K562 (cell line): ENCODE measurements around the gene WBP1. TPM values are rescaled to one million over a fixed set of nuclear protein-coding genes. Genes with fewer than 3 reads are reported as not detected.

Experiments
- CBFA2T3 ChIP-seq: fragments of 450-650 bp; IDR thresholded peaks from 2 replicates; pipeline ENCODE4 v1.6.1; 2017
- MAFF ChIP-seq: IDR thresholded peaks from 2 replicates; pipeline ENCODE4 v1.6.1; 2012; ENCODE audit warnings: low read length, improper control_type of control experiment
- SIN3B ChIP-seq: fragments of 450-650 bp; IDR thresholded peaks from 2 replicates; pipeline ENCODE4 v1.6.1; 2017; ENCODE audit warnings: low read depth, mild to moderate bottlenecking, moderate library complexity
- SMARCA5 ChIP-seq: fragments of 450-650 bp; IDR thresholded peaks from 2 replicates; pipeline ENCODE4 v1.6.1; 2016
- SRSF7 ChIP-seq: fragments of 200-400 bp; formaldehyde crosslinking; optimal IDR thresholded peaks from 2 replicates; pipeline ENCODE3; 2017; ENCODE audit warnings: mild to moderate bottlenecking, low read depth, low read length
- TEAD4 ChIP-seq, 2 experiments: sonication (generic) in 1 of 2; formaldehyde crosslinking in 1 of 2; IDR thresholded peaks; 2 replicates each; pipeline versions ENCODE4 v1.6.1 to v1.8.0; 2012 to 2022; ENCODE audit warnings: borderline replicate concordance in 1 of 2, inconsistent platforms in 1 of 2, low read length in 1 of 2, mild to moderate bottlenecking in 1 of 2, missing genetic modification reagents in 1 of 2
- ZKSCAN3 ChIP-seq: fragments of 250-450 bp; sonication (Bioruptor Pico); IDR thresholded peaks from 2 replicates; pipeline ENCODE4 v1.4.0; 2020
- ZNF184 ChIP-seq: sonication (generic); formaldehyde crosslinking; IDR thresholded peaks from 2 replicates; pipeline ENCODE4 v1.5.0; 2020; ENCODE audit warnings: missing genetic modification reagents
- polyA plus RNA-seq, 8 experiments: library from polyadenylated mRNA; depleted of rRNA in 4 of 8; stranded (reverse) in 5 of 8; unstranded in 3 of 8; fragments of >200 nt; fragmentation: Nextera tagmentation in 2 of 8; fragmentation: Illumina TruSeq in 1 of 8; extraction: Ambion mirVana in 2 of 8; extraction: Trizol in 1 of 8; gene quantifications; 2 replicates each; pipeline versions ENCODE4 v1.2.1 to v1.2.3, GENCODE V29; 2011 to 2014; ENCODE audit warnings: inconsistent platforms in 1 of 8, missing spikeins in 1 of 8
- total RNA-seq, 7 experiments: library from RNA; depleted of rRNA in 6 of 7; stranded (reverse); fragments of >200 nt in 6 of 7; fragmentation: Illumina TruSeq in 2 of 7; extraction: Trizol in 2 of 7; gene quantifications; 2 replicates each; pipeline versions ENCODE4 v1.2.1 to v1.2.3, GENCODE V29; 2011 to 2021; ENCODE audit warnings: low replicate concordance in 1 of 7
- TF ChIP-seq, protein P1 (sequence below): IDR thresholded peaks from 3 replicates; pipeline ENCODE4 v1.6.1; 2011; ENCODE audit warnings: borderline replicate concordance, mild to moderate bottlenecking, moderate library complexity; ENCODE audit not compliant: insufficient read length; ENCODE audit errors: extremely low read depth
- TF ChIP-seq, protein P2 (sequence below): fragments of 250-450 bp; sonication (Bioruptor Pico); IDR thresholded peaks from 2 replicates; pipeline ENCODE4 v1.9.0; 2021; ENCODE audit warnings: mild to moderate bottlenecking, inconsistent platforms
- TF ChIP-seq, protein P3 (sequence below): fragments of 200-800 bp; sonication (Bioruptor generic); IDR thresholded peaks from 2 replicates; pipeline ENCODE4 v1.6.1; 2016; ENCODE audit warnings: missing genetic modification characterization, missing compliant biosample characterization
- TF ChIP-seq, protein P4 (sequence below): fragments of 450-650 bp; conservative IDR thresholded peaks from 2 replicates; pipeline ENCODE4 v1.6.1; 2016; ENCODE audit warnings: missing genetic modification characterization, low read depth, mild to moderate bottlenecking, missing compliant biosample characterization, moderate library complexity

Gene WBP1
- total and polyA plus RNA-seq, 9 of the 15 experiments (the other 6 are each of a cell fraction or from before 2014, with no cell fraction given): 1.9 to 27.7 (median 14.2) TPM

DNA sequence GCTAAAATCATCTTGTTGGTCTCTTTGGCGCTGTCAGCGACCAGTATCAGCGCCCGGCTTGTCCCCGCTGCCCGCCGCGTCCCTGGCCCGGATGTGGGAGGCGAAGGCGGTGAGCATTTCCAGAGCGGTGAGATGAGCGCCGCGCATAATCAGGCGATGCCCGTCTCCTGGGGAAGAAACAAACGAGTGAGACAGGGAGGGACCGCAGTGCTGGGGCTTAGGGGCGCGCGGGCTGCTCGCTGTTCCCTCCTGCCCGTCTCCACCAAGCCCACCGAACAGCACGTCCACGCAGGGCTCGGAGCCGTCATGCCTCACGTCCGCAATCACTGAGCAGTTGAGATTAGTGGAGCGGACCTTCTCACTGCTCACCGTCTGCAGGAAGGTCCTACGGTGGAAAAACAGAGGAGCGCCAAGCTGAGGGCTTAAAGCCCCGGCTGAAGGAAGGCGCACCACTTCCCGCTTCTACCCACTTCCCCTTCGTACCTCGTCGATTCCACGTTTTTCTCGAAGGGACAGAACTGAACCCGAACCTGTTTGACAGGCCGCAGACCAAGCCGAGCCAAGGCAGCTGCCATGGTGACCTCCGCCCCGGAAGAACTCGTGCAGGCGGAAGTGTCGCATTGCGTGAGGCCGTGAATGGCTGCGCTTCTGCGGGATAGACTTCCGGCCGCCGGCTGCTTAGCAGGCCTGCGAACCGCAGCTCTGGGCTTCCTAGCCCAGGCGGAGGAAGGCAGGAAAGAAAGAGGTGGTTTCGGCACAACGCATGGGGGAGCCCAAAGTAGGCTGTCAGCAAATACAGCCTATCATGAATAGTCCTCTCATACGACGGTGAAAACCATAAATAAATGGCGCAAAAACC is 14.1 kb downstream of the WBP1 start, which contains the start of gene MRPL53 (continued):
- TF ChIP-seq, protein P1, sequence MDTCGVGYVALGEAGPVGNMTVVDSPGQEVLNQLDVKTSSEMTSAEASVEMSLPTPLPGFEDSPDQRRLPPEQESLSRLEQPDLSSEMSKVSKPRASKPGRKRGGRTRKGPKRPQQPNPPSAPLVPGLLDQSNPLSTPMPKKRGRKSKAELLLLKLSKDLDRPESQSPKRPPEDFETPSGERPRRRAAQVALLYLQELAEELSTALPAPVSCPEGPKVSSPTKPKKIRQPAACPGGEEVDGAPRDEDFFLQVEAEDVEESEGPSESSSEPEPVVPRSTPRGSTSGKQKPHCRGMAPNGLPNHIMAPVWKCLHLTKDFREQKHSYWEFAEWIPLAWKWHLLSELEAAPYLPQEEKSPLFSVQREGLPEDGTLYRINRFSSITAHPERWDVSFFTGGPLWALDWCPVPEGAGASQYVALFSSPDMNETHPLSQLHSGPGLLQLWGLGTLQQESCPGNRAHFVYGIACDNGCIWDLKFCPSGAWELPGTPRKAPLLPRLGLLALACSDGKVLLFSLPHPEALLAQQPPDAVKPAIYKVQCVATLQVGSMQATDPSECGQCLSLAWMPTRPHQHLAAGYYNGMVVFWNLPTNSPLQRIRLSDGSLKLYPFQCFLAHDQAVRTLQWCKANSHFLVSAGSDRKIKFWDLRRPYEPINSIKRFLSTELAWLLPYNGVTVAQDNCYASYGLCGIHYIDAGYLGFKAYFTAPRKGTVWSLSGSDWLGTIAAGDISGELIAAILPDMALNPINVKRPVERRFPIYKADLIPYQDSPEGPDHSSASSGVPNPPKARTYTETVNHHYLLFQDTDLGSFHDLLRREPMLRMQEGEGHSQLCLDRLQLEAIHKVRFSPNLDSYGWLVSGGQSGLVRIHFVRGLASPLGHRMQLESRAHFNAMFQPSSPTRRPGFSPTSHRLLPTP: no peak
- no peak for TF ChIP-seq SMARCA5
- TF ChIP-seq ZKSCAN3: no peak
- TF ChIP-seq, protein P2, sequence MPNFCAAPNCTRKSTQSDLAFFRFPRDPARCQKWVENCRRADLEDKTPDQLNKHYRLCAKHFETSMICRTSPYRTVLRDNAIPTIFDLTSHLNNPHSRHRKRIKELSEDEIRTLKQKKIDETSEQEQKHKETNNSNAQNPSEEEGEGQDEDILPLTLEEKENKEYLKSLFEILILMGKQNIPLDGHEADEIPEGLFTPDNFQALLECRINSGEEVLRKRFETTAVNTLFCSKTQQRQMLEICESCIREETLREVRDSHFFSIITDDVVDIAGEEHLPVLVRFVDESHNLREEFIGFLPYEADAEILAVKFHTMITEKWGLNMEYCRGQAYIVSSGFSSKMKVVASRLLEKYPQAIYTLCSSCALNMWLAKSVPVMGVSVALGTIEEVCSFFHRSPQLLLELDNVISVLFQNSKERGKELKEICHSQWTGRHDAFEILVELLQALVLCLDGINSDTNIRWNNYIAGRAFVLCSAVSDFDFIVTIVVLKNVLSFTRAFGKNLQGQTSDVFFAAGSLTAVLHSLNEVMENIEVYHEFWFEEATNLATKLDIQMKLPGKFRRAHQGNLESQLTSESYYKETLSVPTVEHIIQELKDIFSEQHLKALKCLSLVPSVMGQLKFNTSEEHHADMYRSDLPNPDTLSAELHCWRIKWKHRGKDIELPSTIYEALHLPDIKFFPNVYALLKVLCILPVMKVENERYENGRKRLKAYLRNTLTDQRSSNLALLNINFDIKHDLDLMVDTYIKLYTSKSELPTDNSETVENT (CRISPR knock-in tag): peak; percentile 39; the same call in 1 of the 2 replicates
- TF ChIP-seq TEAD4 (IDR thresholded peaks at IDR 0.05; ENCODE audit: low read length): peak; percentile 40; the same call in 1 of the 2 replicates
- TF ChIP-seq TEAD4 (CRISPR knock-in tag; IDR thresholded peaks at IDR 0.05; ENCODE audit: borderline replicate concordance): no peak
- no peak for TF ChIP-seq MAFF
- TF ChIP-seq, protein P3, sequence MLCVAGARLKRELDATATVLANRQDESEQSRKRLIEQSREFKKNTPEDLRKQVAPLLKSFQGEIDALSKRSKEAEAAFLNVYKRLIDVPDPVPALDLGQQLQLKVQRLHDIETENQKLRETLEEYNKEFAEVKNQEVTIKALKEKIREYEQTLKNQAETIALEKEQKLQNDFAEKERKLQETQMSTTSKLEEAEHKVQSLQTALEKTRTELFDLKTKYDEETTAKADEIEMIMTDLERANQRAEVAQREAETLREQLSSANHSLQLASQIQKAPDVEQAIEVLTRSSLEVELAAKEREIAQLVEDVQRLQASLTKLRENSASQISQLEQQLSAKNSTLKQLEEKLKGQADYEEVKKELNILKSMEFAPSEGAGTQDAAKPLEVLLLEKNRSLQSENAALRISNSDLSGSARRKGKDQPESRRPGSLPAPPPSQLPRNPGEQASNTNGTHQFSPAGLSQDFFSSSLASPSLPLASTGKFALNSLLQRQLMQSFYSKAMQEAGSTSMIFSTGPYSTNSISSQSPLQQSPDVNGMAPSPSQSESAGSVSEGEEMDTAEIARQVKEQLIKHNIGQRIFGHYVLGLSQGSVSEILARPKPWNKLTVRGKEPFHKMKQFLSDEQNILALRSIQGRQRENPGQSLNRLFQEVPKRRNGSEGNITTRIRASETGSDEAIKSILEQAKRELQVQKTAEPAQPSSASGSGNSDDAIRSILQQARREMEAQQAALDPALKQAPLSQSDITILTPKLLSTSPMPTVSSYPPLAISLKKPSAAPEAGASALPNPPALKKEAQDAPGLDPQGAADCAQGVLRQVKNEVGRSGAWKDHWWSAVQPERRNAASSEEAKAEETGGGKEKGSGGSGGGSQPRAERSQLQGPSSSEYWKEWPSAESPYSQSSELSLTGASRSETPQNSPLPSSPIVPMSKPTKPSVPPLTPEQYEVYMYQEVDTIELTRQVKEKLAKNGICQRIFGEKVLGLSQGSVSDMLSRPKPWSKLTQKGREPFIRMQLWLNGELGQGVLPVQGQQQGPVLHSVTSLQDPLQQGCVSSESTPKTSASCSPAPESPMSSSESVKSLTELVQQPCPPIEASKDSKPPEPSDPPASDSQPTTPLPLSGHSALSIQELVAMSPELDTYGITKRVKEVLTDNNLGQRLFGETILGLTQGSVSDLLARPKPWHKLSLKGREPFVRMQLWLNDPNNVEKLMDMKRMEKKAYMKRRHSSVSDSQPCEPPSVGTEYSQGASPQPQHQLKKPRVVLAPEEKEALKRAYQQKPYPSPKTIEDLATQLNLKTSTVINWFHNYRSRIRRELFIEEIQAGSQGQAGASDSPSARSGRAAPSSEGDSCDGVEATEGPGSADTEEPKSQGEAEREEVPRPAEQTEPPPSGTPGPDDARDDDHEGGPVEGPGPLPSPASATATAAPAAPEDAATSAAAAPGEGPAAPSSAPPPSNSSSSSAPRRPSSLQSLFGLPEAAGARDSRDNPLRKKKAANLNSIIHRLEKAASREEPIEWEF (CRISPR knock-in tag): no peak
- no peak for TF ChIP-seq CBFA2T3
- peak; percentile 98 for TF ChIP-seq SIN3B
- TF ChIP-seq, protein P4, sequence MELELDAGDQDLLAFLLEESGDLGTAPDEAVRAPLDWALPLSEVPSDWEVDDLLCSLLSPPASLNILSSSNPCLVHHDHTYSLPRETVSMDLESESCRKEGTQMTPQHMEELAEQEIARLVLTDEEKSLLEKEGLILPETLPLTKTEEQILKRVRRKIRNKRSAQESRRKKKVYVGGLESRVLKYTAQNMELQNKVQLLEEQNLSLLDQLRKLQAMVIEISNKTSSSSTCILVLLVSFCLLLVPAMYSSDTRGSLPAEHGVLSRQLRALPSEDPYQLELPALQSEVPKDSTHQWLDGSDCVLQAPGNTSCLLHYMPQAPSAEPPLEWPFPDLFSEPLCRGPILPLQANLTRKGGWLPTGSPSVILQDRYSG (tag): peak; percentile 66; the same call in 1 of the 2 replicates
- no peak for TF ChIP-seq ZNF184 (CRISPR knock-in tag)
- TF ChIP-seq SRSF7: no peak
